ENCODE data around the gene MEGF6. TPM values are rescaled to one million over a fixed set of nuclear protein-coding genes. Genes with fewer than 3 reads are reported as not detected.

MEGF6 gene
- total RNA-seq, 1 donor from 2014 or later = 64.7 TPM

GRCh38 chr1:3494321-3495308, 116.7 kb downstream of the MEGF6 start:
- no peak for DNase-seq
- H3K4me3 Mint-ChIP-seq (ENCODE audit: unreplicated experiment) = no peak overlapping the region
- no peaks in the 10 kb centered on the region for H3K9me3 Mint-ChIP-seq (ENCODE audit: unreplicated experiment)
- no peaks in the 10 kb centered on the region for H3K36me3 Mint-ChIP-seq (ENCODE audit: unreplicated experiment)
- H3K27ac Mint-ChIP-seq (ENCODE audit: unreplicated experiment) = no peak overlapping the region
- H3K4me1 Mint-ChIP-seq (ENCODE audit: low read depth, unreplicated experiment) = no peaks in the 10 kb centered on the region
- peaks cover 2% of the 10 kb centered on the region for H3K27me3 Mint-ChIP-seq (ENCODE audit: unreplicated experiment)
- TF ChIP-seq, protein P1, sequence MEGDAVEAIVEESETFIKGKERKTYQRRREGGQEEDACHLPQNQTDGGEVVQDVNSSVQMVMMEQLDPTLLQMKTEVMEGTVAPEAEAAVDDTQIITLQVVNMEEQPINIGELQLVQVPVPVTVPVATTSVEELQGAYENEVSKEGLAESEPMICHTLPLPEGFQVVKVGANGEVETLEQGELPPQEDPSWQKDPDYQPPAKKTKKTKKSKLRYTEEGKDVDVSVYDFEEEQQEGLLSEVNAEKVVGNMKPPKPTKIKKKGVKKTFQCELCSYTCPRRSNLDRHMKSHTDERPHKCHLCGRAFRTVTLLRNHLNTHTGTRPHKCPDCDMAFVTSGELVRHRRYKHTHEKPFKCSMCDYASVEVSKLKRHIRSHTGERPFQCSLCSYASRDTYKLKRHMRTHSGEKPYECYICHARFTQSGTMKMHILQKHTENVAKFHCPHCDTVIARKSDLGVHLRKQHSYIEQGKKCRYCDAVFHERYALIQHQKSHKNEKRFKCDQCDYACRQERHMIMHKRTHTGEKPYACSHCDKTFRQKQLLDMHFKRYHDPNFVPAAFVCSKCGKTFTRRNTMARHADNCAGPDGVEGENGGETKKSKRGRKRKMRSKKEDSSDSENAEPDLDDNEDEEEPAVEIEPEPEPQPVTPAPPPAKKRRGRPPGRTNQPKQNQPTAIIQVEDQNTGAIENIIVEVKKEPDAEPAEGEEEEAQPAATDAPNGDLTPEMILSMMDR (IDR thresholded peaks at IDR 0.05; ENCODE audit: partially characterized antibody, unreplicated experiment) = no peak

- Mint-ChIP-seq H3K4me1 (ENCODE audit: low read depth, unreplicated experiment) (no peaks in the 10 kb centered on the region), H3K27ac (ENCODE audit: unreplicated experiment) (no peak overlapping the region), H3K4me3 (ENCODE audit: unreplicated experiment) (no peak overlapping the region), H3K9me3 (ENCODE audit: unreplicated experiment) (peaks cover 8% of the 10 kb centered on the region), H3K27me3 (ENCODE audit: unreplicated experiment) (peaks cover 2% of the 10 kb centered on the region), H3K36me3 (ENCODE audit: unreplicated experiment) (peaks cover 13% of the 10 kb centered on the region)
- no peak for DNase-seq
- TF ChIP-seq, protein P1 (IDR thresholded peaks at IDR 0.05; ENCODE audit: partially characterized antibody, unreplicated experiment) = no peak
Observed at GRCh38 chr1:3492545-3493246, 118.6 kb downstream of the MEGF6 start.

- Mint-ChIP-seq H3K4me3 (ENCODE audit: unreplicated experiment) (no peak overlapping the region), H3K27me3 (ENCODE audit: unreplicated experiment) (peaks cover 2% of the 10 kb centered on the region), H3K27ac (ENCODE audit: unreplicated experiment) (no peak overlapping the region), H3K36me3 (ENCODE audit: unreplicated experiment) (peaks cover 13% of the 10 kb centered on the region), H3K9me3 (ENCODE audit: unreplicated experiment) (peaks cover 10% of the 10 kb centered on the region), H3K4me1 (ENCODE audit: low read depth, unreplicated experiment) (no peaks in the 10 kb centered on the region)
- TF ChIP-seq, protein P1 (IDR thresholded peaks at IDR 0.05; ENCODE audit: partially characterized antibody, unreplicated experiment) = peak; percentile 100
- peak; percentile 87 for DNase-seq
Observed at GRCh38 chr1:3491291-3492246, 119.7 kb downstream of the MEGF6 start.

- Mint-ChIP-seq H3K27me3 (ENCODE audit: unreplicated experiment) (peaks cover 2% of the 10 kb centered on the region), H3K4me3 (ENCODE audit: unreplicated experiment) (no peak overlapping the region), H3K4me1 (ENCODE audit: low read depth, unreplicated experiment) (no peaks in the 10 kb centered on the region), H3K9me3 (ENCODE audit: unreplicated experiment) (peaks cover 10% of the 10 kb centered on the region), H3K36me3 (ENCODE audit: unreplicated experiment) (peaks cover 13% of the 10 kb centered on the region), H3K27ac (ENCODE audit: unreplicated experiment) (no peak overlapping the region)
- TF ChIP-seq, protein P1 (IDR thresholded peaks at IDR 0.05; ENCODE audit: partially characterized antibody, unreplicated experiment) = no peak
- no peak for DNase-seq
Observed at GRCh38 chr1:3490046-3490745, 121.1 kb downstream of the MEGF6 start.
